HL-60 (cell line): ENCODE measurements around the gene KLF15.

Experiments
- DNase-seq, 2 experiments: peaks; one replicate each; pipeline ENCODE4 v3.0.0-alpha.2; 2010 to 2020; ENCODE audit warnings: low read depth in 1 of 2, low spot score in 1 of 2
- H3K27ac ChIP-seq: fragments of 250-450 bp; sonication (Bioruptor Pico); replicated peaks from 2 replicates; pipeline ENCODE4 v1.5.1; 2020; ENCODE audit warnings: mild to moderate bottlenecking, moderate library complexity
- H3K27me3 ChIP-seq: fragments of 250-450 bp; sonication (Bioruptor Pico); 2 replicates; pipeline ENCODE4 v1.5.1; 2021; ENCODE audit warnings: mild to moderate bottlenecking, moderate library complexity; ENCODE audit not compliant: insufficient read depth, poor library complexity, severe bottlenecking
- H3K4me3 ChIP-seq: replicated peaks from 2 replicates; pipeline ENCODE4 v1.5.1; 2011; ENCODE audit warnings: mild to moderate bottlenecking, control low read depth, low read length; ENCODE audit not compliant: insufficient read depth
- GABPA ChIP-seq: IDR thresholded peaks from 2 replicates; pipeline ENCODE4 v1.6.1; 2012; ENCODE audit warnings: low read depth
- POLR2AphosphoS5 ChIP-seq: IDR thresholded peaks from 2 replicates; pipeline ENCODE4 v1.6.1; 2012; ENCODE audit warnings: low read depth
- SPI1 ChIP-seq: IDR thresholded peaks from 2 replicates; pipeline ENCODE4 v1.6.1; 2012; ENCODE audit warnings: low read depth, mild to moderate bottlenecking, borderline replicate concordance
- TF ChIP-seq, protein P1 (sequence below): IDR thresholded peaks from 2 replicates; pipeline ENCODE4 v1.6.1; 2012; ENCODE audit warnings: low read depth; ENCODE audit not compliant: insufficient replicate concordance
- TF ChIP-seq, protein P2 (sequence below): IDR thresholded peaks from one replicate; pipeline ENCODE4 v1.5.1; 2011; ENCODE audit warnings: low read length, control low read depth, inconsistent platforms; ENCODE audit not compliant: insufficient read depth

KLF15 gene

DNA sequence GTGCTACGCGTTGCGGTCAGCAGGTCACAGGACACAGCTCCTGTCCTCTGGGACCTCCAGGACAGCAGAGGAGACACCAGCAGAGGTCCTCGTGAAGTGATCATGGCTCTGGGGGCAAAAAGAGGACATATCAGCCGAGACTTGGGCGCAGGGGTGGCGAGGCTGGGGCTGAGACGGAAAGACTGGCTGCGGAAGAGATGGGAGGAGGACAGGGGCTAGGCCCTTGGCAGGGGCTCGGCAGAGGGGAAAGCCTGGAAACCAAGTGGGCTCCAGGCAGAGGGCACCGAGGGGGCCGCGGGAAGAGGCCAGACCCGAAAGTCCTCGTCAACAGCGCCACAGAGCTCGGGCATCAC lies 32.6 kb upstream of the KLF15 start:
- peaks cover 15% of the 10 kb centered on the region for H3K27me3 ChIP-seq
- TF ChIP-seq, protein P1, sequence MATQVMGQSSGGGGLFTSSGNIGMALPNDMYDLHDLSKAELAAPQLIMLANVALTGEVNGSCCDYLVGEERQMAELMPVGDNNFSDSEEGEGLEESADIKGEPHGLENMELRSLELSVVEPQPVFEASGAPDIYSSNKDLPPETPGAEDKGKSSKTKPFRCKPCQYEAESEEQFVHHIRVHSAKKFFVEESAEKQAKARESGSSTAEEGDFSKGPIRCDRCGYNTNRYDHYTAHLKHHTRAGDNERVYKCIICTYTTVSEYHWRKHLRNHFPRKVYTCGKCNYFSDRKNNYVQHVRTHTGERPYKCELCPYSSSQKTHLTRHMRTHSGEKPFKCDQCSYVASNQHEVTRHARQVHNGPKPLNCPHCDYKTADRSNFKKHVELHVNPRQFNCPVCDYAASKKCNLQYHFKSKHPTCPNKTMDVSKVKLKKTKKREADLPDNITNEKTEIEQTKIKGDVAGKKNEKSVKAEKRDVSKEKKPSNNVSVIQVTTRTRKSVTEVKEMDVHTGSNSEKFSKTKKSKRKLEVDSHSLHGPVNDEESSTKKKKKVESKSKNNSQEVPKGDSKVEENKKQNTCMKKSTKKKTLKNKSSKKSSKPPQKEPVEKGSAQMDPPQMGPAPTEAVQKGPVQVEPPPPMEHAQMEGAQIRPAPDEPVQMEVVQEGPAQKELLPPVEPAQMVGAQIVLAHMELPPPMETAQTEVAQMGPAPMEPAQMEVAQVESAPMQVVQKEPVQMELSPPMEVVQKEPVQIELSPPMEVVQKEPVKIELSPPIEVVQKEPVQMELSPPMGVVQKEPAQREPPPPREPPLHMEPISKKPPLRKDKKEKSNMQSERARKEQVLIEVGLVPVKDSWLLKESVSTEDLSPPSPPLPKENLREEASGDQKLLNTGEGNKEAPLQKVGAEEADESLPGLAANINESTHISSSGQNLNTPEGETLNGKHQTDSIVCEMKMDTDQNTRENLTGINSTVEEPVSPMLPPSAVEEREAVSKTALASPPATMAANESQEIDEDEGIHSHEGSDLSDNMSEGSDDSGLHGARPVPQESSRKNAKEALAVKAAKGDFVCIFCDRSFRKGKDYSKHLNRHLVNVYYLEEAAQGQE: no peak
- TF ChIP-seq GABPA (no peak), SPI1 (no peak), POLR2AphosphoS5 (no peak)
- TF ChIP-seq, protein P2, sequence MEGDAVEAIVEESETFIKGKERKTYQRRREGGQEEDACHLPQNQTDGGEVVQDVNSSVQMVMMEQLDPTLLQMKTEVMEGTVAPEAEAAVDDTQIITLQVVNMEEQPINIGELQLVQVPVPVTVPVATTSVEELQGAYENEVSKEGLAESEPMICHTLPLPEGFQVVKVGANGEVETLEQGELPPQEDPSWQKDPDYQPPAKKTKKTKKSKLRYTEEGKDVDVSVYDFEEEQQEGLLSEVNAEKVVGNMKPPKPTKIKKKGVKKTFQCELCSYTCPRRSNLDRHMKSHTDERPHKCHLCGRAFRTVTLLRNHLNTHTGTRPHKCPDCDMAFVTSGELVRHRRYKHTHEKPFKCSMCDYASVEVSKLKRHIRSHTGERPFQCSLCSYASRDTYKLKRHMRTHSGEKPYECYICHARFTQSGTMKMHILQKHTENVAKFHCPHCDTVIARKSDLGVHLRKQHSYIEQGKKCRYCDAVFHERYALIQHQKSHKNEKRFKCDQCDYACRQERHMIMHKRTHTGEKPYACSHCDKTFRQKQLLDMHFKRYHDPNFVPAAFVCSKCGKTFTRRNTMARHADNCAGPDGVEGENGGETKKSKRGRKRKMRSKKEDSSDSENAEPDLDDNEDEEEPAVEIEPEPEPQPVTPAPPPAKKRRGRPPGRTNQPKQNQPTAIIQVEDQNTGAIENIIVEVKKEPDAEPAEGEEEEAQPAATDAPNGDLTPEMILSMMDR: no peak
- H3K27ac ChIP-seq: no peak overlapping the region
- no peak overlapping the region for H3K4me3 ChIP-seq
- DNase-seq: no peak

DNA sequence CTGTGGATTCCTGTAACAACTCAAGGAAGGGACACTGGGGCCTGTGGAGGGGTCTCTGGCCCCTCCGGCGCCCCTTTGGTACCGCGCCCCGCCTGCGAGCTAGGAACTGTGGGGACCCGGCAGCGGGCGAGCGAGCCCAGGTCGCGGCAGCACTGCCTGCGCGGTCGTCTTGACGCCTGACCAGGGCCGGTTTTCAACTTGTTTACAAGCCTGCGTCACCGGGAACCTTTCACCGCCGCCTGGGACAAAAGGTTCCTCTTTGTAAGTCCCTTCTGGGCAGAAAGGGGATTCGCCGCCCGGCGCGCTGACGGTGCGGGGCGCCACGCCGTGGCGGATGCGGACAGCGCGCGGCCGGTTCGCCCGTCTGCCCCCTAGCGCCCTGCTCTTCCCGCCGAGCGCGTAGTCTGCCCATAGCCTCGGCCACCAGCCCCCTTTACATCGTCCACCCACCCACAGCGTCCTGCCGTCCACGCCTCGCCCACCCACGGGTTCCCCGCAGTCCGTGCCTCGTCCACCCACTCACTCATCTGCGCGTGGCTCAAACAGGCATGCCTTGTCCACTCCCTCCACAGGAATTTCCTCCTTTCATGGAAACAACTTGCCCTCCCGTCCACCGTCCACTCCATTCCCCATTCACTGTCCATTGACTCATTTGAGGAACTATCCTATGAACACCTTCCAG lies 32.0 kb upstream of the KLF15 start:
- Histone ChIP-seq H3K27ac (peak overlapping the region; percentile 39; the same call in 1 of the 2 replicates), H3K27me3 (peaks cover 15% of the 10 kb centered on the region)

DNA sequence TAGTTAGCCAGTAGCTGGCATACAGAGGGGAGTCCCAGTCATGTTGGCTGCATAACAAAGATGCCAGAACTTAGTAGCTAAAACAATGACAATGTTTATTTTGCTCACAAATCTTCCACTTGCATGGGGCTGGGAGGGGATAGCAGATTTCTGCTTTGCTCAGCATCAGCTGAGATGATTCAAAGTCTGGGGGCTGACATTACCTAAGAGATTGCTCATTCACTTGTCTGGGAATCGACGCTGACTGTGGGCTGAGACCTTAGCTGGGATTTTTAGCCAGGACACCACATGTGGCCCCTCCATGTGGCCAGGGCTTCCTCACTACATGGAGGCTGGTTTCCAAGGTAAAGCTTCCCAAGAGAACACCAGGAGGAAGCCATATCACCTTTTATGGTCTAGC lies 24.8 kb upstream of the KLF15 start:
- TF ChIP-seq, protein P1: no peak
- TF ChIP-seq POLR2AphosphoS5: no peak
- TF ChIP-seq, protein P2: no peak
- TF ChIP-seq GABPA: no peak
- no peak for TF ChIP-seq SPI1
- Histone ChIP-seq H3K4me3 (no peak overlapping the region), H3K27ac (no peak overlapping the region), H3K27me3 (no peaks in the 10 kb centered on the region)
- no peak for DNase-seq

More for the DNA sequence above, 32.0 kb upstream of the KLF15 start:
- H3K4me3 ChIP-seq: peak overlapping the region; percentile 23
- no peak for TF ChIP-seq SPI1
- TF ChIP-seq, protein P2: peak; percentile 79
- DNase-seq: peak; percentile 77 to 90
